Measurements from ENCODE around the gene SEC14L5. TPM values are rescaled to one million over a fixed set of nuclear protein-coding genes. Genes with fewer than 3 reads are reported as not detected.

SEC14L5 gene
- total and polyA plus RNA-seq, 2 experiments from 2014 or later = 2.6 to 5.9 TPM

DNA sequence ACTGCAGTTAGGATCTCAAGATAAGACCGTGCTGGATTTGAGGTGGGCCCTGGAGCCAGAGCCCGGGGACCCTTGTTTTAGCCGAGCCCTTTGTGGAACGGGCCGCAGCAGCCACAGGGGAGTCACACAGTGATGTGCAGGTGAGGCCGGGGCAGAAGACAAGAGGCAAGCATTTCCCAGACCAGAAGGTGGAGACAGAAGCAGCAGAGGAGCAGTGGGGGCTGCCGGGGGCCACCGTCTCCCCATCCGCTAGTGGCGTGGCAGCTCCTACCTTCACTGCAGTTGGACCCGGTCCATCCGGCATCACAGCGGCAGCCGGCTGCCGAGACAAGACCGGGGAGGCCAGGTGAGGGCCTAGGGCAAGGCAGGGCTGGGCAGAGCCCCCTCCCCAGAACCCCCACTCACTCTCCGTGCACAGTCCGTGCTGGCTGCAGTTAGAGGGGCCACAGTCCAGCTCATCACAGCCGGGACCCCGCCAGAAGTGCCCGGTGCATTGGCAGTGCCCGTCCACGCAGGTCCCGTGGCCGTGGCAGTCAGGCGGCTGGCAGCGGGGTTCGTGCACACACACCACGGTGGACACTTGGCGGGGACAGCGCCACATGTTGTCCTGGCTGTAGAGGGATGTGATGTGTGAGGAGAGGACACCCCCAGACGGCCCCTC, 69.6 kb downstream of the SEC14L5 start (continued):
- TF ChIP-seq, protein P1, sequence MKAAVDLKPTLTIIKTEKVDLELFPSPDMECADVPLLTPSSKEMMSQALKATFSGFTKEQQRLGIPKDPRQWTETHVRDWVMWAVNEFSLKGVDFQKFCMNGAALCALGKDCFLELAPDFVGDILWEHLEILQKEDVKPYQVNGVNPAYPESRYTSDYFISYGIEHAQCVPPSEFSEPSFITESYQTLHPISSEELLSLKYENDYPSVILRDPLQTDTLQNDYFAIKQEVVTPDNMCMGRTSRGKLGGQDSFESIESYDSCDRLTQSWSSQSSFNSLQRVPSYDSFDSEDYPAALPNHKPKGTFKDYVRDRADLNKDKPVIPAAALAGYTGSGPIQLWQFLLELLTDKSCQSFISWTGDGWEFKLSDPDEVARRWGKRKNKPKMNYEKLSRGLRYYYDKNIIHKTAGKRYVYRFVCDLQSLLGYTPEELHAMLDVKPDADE (IDR thresholded peaks at IDR 0.05) = no peak
- TF ChIP-seq, protein P2, sequence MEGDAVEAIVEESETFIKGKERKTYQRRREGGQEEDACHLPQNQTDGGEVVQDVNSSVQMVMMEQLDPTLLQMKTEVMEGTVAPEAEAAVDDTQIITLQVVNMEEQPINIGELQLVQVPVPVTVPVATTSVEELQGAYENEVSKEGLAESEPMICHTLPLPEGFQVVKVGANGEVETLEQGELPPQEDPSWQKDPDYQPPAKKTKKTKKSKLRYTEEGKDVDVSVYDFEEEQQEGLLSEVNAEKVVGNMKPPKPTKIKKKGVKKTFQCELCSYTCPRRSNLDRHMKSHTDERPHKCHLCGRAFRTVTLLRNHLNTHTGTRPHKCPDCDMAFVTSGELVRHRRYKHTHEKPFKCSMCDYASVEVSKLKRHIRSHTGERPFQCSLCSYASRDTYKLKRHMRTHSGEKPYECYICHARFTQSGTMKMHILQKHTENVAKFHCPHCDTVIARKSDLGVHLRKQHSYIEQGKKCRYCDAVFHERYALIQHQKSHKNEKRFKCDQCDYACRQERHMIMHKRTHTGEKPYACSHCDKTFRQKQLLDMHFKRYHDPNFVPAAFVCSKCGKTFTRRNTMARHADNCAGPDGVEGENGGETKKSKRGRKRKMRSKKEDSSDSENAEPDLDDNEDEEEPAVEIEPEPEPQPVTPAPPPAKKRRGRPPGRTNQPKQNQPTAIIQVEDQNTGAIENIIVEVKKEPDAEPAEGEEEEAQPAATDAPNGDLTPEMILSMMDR (conservative IDR thresholded peaks at IDR 0.05; ENCODE audit: low read depth in 2 of 2) = no peak
- TF ChIP-seq, protein P3, sequence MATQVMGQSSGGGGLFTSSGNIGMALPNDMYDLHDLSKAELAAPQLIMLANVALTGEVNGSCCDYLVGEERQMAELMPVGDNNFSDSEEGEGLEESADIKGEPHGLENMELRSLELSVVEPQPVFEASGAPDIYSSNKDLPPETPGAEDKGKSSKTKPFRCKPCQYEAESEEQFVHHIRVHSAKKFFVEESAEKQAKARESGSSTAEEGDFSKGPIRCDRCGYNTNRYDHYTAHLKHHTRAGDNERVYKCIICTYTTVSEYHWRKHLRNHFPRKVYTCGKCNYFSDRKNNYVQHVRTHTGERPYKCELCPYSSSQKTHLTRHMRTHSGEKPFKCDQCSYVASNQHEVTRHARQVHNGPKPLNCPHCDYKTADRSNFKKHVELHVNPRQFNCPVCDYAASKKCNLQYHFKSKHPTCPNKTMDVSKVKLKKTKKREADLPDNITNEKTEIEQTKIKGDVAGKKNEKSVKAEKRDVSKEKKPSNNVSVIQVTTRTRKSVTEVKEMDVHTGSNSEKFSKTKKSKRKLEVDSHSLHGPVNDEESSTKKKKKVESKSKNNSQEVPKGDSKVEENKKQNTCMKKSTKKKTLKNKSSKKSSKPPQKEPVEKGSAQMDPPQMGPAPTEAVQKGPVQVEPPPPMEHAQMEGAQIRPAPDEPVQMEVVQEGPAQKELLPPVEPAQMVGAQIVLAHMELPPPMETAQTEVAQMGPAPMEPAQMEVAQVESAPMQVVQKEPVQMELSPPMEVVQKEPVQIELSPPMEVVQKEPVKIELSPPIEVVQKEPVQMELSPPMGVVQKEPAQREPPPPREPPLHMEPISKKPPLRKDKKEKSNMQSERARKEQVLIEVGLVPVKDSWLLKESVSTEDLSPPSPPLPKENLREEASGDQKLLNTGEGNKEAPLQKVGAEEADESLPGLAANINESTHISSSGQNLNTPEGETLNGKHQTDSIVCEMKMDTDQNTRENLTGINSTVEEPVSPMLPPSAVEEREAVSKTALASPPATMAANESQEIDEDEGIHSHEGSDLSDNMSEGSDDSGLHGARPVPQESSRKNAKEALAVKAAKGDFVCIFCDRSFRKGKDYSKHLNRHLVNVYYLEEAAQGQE (IDR thresholded peaks at IDR 0.05; ENCODE audit: unreplicated experiment) = no peak
- TF ChIP-seq CREB1 (CRISPR knock-in tag; IDR thresholded peaks at IDR 0.05; ENCODE audit: low read depth) = no peak

DNA sequence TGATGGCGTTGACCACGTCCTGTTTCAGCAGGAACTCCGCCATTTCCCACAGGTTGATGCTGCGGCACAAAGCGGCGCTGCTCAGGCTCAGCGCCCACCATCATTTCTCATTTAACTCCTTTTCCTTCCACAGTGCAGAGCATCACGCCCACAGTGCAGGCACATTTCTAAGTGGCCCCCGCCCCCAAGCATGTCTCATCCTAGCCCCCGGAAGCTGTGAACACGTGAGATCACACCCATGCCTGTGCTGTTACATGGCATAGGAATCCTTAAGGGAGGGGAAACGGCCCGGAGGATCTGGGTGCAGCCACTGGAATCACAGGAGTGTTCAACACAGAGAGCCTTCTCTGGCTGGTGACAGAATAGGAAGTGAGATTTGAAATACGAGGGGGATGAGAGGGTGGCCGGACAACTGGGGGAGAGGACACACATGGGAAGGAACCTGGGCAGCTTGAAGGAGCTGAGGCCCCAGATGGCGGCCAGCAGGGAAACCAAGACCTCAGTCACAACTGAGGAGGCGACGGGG, 70.9 kb downstream of the SEC14L5 start:
- no peak for DNase-seq (ENCODE audit: low spot score)
- H2AFZ ChIP-seq = no peak overlapping the region
- TF ChIP-seq ZNF114 (CRISPR knock-in tag; IDR thresholded peaks at IDR 0.05) = no peak
- TF ChIP-seq NANOG (IDR thresholded peaks at IDR 0.05; ENCODE audit: borderline replicate concordance) = no peak
- no peak for TF ChIP-seq JUNB (IDR thresholded peaks at IDR 0.05; ENCODE audit: unreplicated experiment)
- H3F3A ChIP-seq (replicated peaks; ENCODE audit: low read depth) = no peaks in the 10 kb centered on the region
- peaks cover 14% of the 10 kb centered on the region for H3K4me1 Mint-ChIP-seq
- peaks cover 18% of the 10 kb centered on the region for H3K27me3 Mint-ChIP-seq (ENCODE audit: insufficient read depth, low read depth, poor library complexity)
- H3K27me3 ChIP-seq (ENCODE audit: insufficient read depth) = peaks cover 6% of the 10 kb centered on the region
- H3K36me3 Mint-ChIP-seq (ENCODE audit: low read depth) = no peaks in the 10 kb centered on the region; the same call in 2 of the 3 replicates
- no peak overlapping the region for H3K4me3 Mint-ChIP-seq
- H3K4me1 ChIP-seq (ENCODE audit: insufficient read depth) = peaks cover 5% of the 10 kb centered on the region; the same call in 1 of the 2 replicates
- no peaks in the 10 kb centered on the region for H3K9me3 Mint-ChIP-seq
- H3K79me2 ChIP-seq (replicated peaks; ENCODE audit: insufficient read depth) = no peaks in the 10 kb centered on the region; the same call in 1 of the 2 replicates
- no peaks in the 10 kb centered on the region for H3K36me3 ChIP-seq (ENCODE audit: insufficient read depth)
- no peak overlapping the region for H3K4me2 ChIP-seq
- no peak for ATAC-seq
- H3K27ac ChIP-seq (ENCODE audit: low read depth) = no peak overlapping the region
- H3K27ac Mint-ChIP-seq = no peak overlapping the region
- no peaks in the 10 kb centered on the region for H4K20me1 ChIP-seq (replicated peaks; ENCODE audit: insufficient read depth)
- no peaks in the 10 kb centered on the region for H3K9me2 ChIP-seq (ENCODE audit: insufficient read depth)
- H3K4me3 ChIP-seq = no peak overlapping the region
